Measurements from ENCODE around the gene CCND1. TPM values are rescaled to one million over a fixed set of nuclear protein-coding genes. Genes with fewer than 3 reads are reported as not detected.

Gene CCND1
- total RNA-seq, 1 experiment from 2014 or later, result 106 TPM

- H3K27ac Mint-ChIP-seq (ENCODE audit: low read depth, unreplicated experiment), result no peak overlapping the region
- BruUV-seq (replicated peaks), result no TSS peak
These were observed 23.3 kb downstream of the CCND1 start for GRCh38 chr11:69664103-69664775.

GRCh38 chr11:69664901-69665300 lies 23.9 kb downstream of the CCND1 start:
- no peaks in the 10 kb centered on the region for H3K4me1 Mint-ChIP-seq (ENCODE audit: insufficient read depth, unreplicated experiment)
- no TSS peak for BruUV-seq (replicated peaks)
- POLR2A ChIA-PET, result interaction anchor here (1.0 to 1.2 kb wide), 2 partner anchors 10 to 23 kb away, joined by 4 to 6 read pairs; no protein-coding TSS in a partner anchor

More at GRCh38 chr11:69664103-69664775, 23.3 kb downstream of the CCND1 start:
- CTCF ChIA-PET, result interaction anchor here (0.5 to 7.5 kb wide), 3 partner anchors 12 to 563 kb away, joined by 3 to 62 read pairs (median 8); no protein-coding TSS in a partner anchor
- no peak for TF ChIP-seq CTCF (IDR thresholded peaks at IDR 0.05; ENCODE audit: unreplicated experiment)
- Mint-ChIP-seq H3K4me3 (ENCODE audit: unreplicated experiment) (no peak overlapping the region), H3K36me3 (ENCODE audit: insufficient read depth, unreplicated experiment) (peaks cover 31% of the 10 kb centered on the region), H3K27me3 (ENCODE audit: insufficient read depth, unreplicated experiment) (no peaks in the 10 kb centered on the region), H3K4me1 (ENCODE audit: insufficient read depth, unreplicated experiment) (no peaks in the 10 kb centered on the region), H3K9me3 (ENCODE audit: unreplicated experiment) (no peaks in the 10 kb centered on the region)
- DNase-seq (ENCODE audit: unreplicated experiment), result no peak
- POLR2A ChIA-PET, result interaction anchor here (1.2 kb wide), 1 partner anchor 10 kb away, joined by 4 read pairs; no protein-coding TSS in a partner anchor
- intact Hi-C loops (cut with micrococcal nuclease), result no loop called here

GRCh38 chr11:69665669-69666068 lies 24.7 kb downstream of the CCND1 start:
- Mint-ChIP-seq H3K9me3 (ENCODE audit: unreplicated experiment) (no peaks in the 10 kb centered on the region), H3K36me3 (ENCODE audit: insufficient read depth, unreplicated experiment) (peaks cover 44% of the 10 kb centered on the region), H3K27ac (ENCODE audit: low read depth, unreplicated experiment) (no peak overlapping the region), H3K4me3 (ENCODE audit: unreplicated experiment) (no peak overlapping the region), H3K27me3 (ENCODE audit: insufficient read depth, unreplicated experiment) (no peaks in the 10 kb centered on the region), H3K4me1 (ENCODE audit: insufficient read depth, unreplicated experiment) (peaks cover 4% of the 10 kb centered on the region)
- no TSS peak for BruUV-seq (replicated peaks)
- POLR2A ChIA-PET, result interaction anchor here (0.6 to 1.2 kb wide), 3 partner anchors 9 to 1860 kb away, joined by 4 to 6 read pairs (median 5); no protein-coding TSS in a partner anchor
- no peak for DNase-seq (ENCODE audit: unreplicated experiment)
- intact Hi-C loops (cut with micrococcal nuclease), result no loop called here
- CTCF ChIA-PET, result interaction anchor here (1.6 to 7.5 kb wide), 2 partner anchors 22 to 565 kb away, joined by 8 to 62 read pairs; no protein-coding TSS in a partner anchor
- no peak for TF ChIP-seq CTCF (IDR thresholded peaks at IDR 0.05; ENCODE audit: unreplicated experiment)

More at GRCh38 chr11:69664901-69665300, 23.9 kb downstream of the CCND1 start:
- no peak for TF ChIP-seq CTCF (IDR thresholded peaks at IDR 0.05; ENCODE audit: unreplicated experiment)
- DNase-seq (ENCODE audit: unreplicated experiment), result no peak
- intact Hi-C loops (cut with micrococcal nuclease), result no loop called here
- Mint-ChIP-seq H3K36me3 (ENCODE audit: insufficient read depth, unreplicated experiment) (peaks cover 37% of the 10 kb centered on the region), H3K4me3 (ENCODE audit: unreplicated experiment) (no peak overlapping the region), H3K9me3 (ENCODE audit: unreplicated experiment) (no peaks in the 10 kb centered on the region), H3K27me3 (ENCODE audit: insufficient read depth, unreplicated experiment) (no peaks in the 10 kb centered on the region), H3K27ac (ENCODE audit: low read depth, unreplicated experiment) (no peak overlapping the region)
- CTCF ChIA-PET, result interaction anchor here (1.6 to 7.5 kb wide), 2 partner anchors 21 to 564 kb away, joined by 8 to 62 read pairs; no protein-coding TSS in a partner anchor

- DNase-seq (ENCODE audit: unreplicated experiment), result no peak
- intact Hi-C loops (cut with micrococcal nuclease), result no loop called here
- H3K9me3 Mint-ChIP-seq (ENCODE audit: unreplicated experiment), result no peaks in the 10 kb centered on the region
- POLR2A ChIA-PET, result interaction anchor here (0.6 to 1.0 kb wide), 2 partner anchors 24 to 1861 kb away, joined by 5 to 6 read pairs; no protein-coding TSS in a partner anchor
- BruUV-seq (replicated peaks), result no TSS peak
- peaks cover 46% of the 10 kb centered on the region for H3K36me3 Mint-ChIP-seq (ENCODE audit: insufficient read depth, unreplicated experiment)
- no peak for TF ChIP-seq CTCF (IDR thresholded peaks at IDR 0.05; ENCODE audit: unreplicated experiment)
- no peak overlapping the region for H3K27ac Mint-ChIP-seq (ENCODE audit: low read depth, unreplicated experiment)
- peaks cover 4% of the 10 kb centered on the region for H3K4me1 Mint-ChIP-seq (ENCODE audit: insufficient read depth, unreplicated experiment)
- no peak overlapping the region for H3K4me3 Mint-ChIP-seq (ENCODE audit: unreplicated experiment)
- CTCF ChIA-PET, result interaction anchor here (7.5 kb wide), 1 partner anchor 565 kb away, joined by 62 read pairs; no protein-coding TSS in a partner anchor
- H3K27me3 Mint-ChIP-seq (ENCODE audit: insufficient read depth, unreplicated experiment), result no peaks in the 10 kb centered on the region
These were observed 25.3 kb downstream of the CCND1 start for GRCh38 chr11:69666261-69666660.
